ENCODE results near the gene GRID1. TPM values are rescaled to one million over a fixed set of nuclear protein-coding genes. Genes with fewer than 3 reads are reported as not detected.

The GRID1 gene
- total RNA-seq, 1 experiment from 2014 or later = 0.37 TPM

DNA sequence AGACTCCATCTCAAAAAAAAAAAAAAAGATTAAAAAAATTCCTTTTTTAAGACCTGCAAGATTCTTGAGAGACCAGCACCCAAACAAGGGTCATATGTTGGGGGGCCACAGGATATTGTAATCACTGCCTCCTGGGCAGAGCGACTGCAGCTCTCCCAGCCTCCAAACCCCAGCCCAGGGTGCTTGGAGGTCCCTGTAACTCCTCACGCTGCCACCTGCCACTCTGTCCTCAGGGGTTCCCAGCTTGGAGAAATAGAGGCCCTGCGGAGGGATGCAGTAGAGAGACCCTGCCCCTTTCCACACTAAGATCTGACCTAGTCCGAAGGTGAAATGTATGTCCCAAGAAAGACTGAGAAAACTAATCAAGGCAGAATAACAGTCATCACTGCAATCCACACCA is 343.7 kb downstream of the GRID1 start:
- Mint-ChIP-seq H3K4me3 (no peak overlapping the region), H3K36me3 (no peaks in the 10 kb centered on the region), H3K27ac (no peak overlapping the region), H3K9me3 (peaks cover 9% of the 10 kb centered on the region), H3K4me1 (peaks cover 9% of the 10 kb centered on the region; the same call in 1 of the 2 replicates), H3K27me3 (ENCODE audit: low read depth) (no peaks in the 10 kb centered on the region)
- no peak for ATAC-seq
- CTCF ChIA-PET = no interaction called here
- POLR2A ChIA-PET = no interaction called here
- DNase-seq (ENCODE audit: low spot score) = no peak
- TF ChIP-seq SP1 (CRISPR knock-in tag; conservative IDR thresholded peaks at IDR 0.05) = no peak
- TF ChIP-seq, protein P1, sequence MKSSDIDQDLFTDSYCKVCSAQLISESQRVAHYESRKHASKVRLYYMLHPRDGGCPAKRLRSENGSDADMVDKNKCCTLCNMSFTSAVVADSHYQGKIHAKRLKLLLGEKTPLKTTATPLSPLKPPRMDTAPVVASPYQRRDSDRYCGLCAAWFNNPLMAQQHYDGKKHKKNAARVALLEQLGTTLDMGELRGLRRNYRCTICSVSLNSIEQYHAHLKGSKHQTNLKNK (CRISPR knock-in tag; IDR thresholded peaks at IDR 0.05) = no peak
- no peak for TF ChIP-seq JAZF1 (CRISPR knock-in tag; IDR thresholded peaks at IDR 0.05)
- TF ChIP-seq, protein P2, sequence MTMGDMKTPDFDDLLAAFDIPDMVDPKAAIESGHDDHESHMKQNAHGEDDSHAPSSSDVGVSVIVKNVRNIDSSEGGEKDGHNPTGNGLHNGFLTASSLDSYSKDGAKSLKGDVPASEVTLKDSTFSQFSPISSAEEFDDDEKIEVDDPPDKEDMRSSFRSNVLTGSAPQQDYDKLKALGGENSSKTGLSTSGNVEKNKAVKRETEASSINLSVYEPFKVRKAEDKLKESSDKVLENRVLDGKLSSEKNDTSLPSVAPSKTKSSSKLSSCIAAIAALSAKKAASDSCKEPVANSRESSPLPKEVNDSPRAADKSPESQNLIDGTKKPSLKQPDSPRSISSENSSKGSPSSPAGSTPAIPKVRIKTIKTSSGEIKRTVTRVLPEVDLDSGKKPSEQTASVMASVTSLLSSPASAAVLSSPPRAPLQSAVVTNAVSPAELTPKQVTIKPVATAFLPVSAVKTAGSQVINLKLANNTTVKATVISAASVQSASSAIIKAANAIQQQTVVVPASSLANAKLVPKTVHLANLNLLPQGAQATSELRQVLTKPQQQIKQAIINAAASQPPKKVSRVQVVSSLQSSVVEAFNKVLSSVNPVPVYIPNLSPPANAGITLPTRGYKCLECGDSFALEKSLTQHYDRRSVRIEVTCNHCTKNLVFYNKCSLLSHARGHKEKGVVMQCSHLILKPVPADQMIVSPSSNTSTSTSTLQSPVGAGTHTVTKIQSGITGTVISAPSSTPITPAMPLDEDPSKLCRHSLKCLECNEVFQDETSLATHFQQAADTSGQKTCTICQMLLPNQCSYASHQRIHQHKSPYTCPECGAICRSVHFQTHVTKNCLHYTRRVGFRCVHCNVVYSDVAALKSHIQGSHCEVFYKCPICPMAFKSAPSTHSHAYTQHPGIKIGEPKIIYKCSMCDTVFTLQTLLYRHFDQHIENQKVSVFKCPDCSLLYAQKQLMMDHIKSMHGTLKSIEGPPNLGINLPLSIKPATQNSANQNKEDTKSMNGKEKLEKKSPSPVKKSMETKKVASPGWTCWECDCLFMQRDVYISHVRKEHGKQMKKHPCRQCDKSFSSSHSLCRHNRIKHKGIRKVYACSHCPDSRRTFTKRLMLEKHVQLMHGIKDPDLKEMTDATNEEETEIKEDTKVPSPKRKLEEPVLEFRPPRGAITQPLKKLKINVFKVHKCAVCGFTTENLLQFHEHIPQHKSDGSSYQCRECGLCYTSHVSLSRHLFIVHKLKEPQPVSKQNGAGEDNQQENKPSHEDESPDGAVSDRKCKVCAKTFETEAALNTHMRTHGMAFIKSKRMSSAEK (CRISPR knock-in tag; IDR thresholded peaks at IDR 0.05; ENCODE audit: borderline replicate concordance) = no peak
- TF ChIP-seq, protein P3, sequence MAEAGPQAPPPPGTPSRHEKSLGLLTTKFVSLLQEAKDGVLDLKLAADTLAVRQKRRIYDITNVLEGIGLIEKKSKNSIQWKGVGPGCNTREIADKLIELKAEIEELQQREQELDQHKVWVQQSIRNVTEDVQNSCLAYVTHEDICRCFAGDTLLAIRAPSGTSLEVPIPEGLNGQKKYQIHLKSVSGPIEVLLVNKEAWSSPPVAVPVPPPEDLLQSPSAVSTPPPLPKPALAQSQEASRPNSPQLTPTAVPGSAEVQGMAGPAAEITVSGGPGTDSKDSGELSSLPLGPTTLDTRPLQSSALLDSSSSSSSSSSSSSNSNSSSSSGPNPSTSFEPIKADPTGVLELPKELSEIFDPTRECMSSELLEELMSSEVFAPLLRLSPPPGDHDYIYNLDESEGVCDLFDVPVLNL (CRISPR knock-in tag; IDR thresholded peaks at IDR 0.05; ENCODE audit: borderline replicate concordance, low read depth) = no peak
- TF ChIP-seq, protein P4, sequence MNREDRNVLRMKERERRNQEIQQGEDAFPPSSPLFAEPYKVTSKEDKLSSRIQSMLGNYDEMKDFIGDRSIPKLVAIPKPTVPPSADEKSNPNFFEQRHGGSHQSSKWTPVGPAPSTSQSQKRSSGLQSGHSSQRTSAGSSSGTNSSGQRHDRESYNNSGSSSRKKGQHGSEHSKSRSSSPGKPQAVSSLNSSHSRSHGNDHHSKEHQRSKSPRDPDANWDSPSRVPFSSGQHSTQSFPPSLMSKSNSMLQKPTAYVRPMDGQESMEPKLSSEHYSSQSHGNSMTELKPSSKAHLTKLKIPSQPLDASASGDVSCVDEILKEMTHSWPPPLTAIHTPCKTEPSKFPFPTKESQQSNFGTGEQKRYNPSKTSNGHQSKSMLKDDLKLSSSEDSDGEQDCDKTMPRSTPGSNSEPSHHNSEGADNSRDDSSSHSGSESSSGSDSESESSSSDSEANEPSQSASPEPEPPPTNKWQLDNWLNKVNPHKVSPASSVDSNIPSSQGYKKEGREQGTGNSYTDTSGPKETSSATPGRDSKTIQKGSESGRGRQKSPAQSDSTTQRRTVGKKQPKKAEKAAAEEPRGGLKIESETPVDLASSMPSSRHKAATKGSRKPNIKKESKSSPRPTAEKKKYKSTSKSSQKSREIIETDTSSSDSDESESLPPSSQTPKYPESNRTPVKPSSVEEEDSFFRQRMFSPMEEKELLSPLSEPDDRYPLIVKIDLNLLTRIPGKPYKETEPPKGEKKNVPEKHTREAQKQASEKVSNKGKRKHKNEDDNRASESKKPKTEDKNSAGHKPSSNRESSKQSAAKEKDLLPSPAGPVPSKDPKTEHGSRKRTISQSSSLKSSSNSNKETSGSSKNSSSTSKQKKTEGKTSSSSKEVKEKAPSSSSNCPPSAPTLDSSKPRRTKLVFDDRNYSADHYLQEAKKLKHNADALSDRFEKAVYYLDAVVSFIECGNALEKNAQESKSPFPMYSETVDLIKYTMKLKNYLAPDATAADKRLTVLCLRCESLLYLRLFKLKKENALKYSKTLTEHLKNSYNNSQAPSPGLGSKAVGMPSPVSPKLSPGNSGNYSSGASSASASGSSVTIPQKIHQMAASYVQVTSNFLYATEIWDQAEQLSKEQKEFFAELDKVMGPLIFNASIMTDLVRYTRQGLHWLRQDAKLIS (CRISPR knock-in tag; IDR thresholded peaks at IDR 0.05; ENCODE audit: borderline replicate concordance) = no peak
- TF ChIP-seq ZNF232 (CRISPR knock-in tag; IDR thresholded peaks at IDR 0.05) = no peak
- TF ChIP-seq ZNF396 (CRISPR knock-in tag; IDR thresholded peaks at IDR 0.05; ENCODE audit: borderline replicate concordance) = no peak
- no peak for TF ChIP-seq KAT7 (CRISPR knock-in tag; IDR thresholded peaks at IDR 0.05; ENCODE audit: borderline replicate concordance)
- no peak for TF ChIP-seq PRRX2 (CRISPR knock-in tag; IDR thresholded peaks at IDR 0.05)
- no peak for TF ChIP-seq ZNF138 (CRISPR knock-in tag; conservative IDR thresholded peaks at IDR 0.05)
- TF ChIP-seq, protein P5, sequence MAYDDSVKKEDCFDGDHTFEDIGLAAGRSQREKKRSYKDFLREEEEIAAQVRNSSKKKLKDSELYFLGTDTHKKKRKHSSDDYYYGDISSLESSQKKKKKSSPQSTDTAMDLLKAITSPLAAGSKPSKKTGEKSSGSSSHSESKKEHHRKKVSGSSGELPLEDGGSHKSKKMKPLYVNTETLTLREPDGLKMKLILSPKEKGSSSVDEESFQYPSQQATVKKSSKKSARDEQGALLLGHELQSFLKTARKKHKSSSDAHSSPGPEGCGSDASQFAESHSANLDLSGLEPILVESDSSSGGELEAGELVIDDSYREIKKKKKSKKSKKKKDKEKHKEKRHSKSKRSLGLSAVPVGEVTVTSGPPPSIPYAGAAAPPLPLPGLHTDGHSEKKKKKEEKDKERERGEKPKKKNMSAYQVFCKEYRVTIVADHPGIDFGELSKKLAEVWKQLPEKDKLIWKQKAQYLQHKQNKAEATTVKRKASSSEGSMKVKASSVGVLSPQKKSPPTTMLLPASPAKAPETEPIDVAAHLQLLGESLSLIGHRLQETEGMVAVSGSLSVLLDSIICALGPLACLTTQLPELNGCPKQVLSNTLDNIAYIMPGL (CRISPR knock-in tag; IDR thresholded peaks at IDR 0.05) = no peak
- TF ChIP-seq ZNF263 (CRISPR knock-in tag; IDR thresholded peaks at IDR 0.05; ENCODE audit: low read depth) = no peak
- no peak for TF ChIP-seq IRF2 (CRISPR knock-in tag; IDR thresholded peaks at IDR 0.05; ENCODE audit: borderline replicate concordance, low read depth)

Data from WTC11 (cell line).